GM18508 (cell line): ENCODE data around the gene RNF181.
"Not testable (repeated sequence)": the region's sequence is repeated elsewhere in the genome, so short reads cannot be mapped to it uniquely, and the experiment has no call there.

Experiments used
- ATAC-seq: cut with Tn5 transposase; IDR thresholded peaks from one replicate; pipeline ENCODE4 v1.9.1; 2021; ENCODE audit warnings: moderate number of reproducible peaks; ENCODE audit not compliant: insufficient read depth, unreplicated experiment

The RNF181 gene, protein sequence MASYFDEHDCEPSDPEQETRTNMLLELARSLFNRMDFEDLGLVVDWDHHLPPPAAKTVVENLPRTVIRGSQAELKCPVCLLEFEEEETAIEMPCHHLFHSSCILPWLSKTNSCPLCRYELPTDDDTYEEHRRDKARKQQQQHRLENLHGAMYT

DNA sequence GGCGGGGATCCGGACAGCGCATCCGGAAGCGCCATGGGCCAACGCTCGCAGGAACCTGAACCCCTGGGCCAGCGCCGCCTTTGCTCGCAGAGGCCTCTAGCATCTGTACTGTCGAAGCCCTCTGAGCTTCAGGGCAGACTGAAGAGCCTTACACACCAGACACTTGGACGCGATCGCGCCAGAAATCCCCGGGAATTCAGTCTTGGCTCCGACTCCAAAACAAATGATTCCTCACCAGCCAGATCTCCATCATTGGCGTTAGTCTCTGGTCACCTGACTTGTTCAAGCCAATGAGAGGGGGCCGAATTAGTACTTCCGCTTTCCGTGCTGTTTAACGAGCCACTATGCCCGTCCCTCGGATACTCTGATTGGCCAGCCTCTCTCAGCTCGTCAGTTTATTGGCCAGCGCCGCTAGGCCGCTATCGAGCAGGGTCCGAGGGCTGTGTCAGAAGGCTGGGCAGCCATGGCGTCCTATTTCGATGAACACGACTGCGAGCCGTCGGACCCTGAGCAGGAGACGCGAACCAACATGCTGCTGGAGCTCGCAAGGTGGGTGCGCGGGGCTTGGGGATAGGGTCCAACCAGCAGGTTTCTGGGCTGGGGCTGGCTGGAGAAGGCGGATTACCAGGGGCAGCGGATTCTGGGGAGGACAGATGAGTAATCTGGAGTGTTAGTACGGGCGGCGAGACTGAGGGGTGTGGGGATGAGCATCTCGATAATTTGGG, at the start of gene RNF181:
Gene RNF181, plus strand, starts transcription at position 445 of the 725 bp plus-strand sequence. Its CDS starts 19 bp downstream, at position 464.
- ATAC-seq = peak; percentile 95

DNA sequence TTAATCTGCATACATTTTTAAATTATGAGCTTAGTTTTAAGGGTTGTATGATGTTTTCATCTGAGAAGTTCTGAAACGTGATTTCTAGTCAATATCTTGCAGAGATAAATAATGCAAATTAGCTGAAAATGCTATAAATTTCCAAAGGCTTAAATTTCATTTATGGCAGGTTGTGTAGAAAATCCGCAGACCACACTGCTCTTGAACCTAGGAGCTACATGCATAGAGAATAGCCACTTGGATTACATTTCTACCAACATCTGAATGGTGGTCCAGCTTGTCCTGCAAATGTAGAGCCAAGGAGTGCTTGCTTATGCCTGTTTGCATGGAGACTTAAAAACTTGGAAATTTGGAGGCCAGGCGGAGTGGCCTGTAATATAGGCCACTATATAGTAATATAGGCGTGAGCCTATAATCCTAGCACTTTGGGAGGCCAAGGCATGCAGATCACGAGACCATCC, 49.7 kb upstream of the RNF181 start:
- no peak for ATAC-seq

DNA sequence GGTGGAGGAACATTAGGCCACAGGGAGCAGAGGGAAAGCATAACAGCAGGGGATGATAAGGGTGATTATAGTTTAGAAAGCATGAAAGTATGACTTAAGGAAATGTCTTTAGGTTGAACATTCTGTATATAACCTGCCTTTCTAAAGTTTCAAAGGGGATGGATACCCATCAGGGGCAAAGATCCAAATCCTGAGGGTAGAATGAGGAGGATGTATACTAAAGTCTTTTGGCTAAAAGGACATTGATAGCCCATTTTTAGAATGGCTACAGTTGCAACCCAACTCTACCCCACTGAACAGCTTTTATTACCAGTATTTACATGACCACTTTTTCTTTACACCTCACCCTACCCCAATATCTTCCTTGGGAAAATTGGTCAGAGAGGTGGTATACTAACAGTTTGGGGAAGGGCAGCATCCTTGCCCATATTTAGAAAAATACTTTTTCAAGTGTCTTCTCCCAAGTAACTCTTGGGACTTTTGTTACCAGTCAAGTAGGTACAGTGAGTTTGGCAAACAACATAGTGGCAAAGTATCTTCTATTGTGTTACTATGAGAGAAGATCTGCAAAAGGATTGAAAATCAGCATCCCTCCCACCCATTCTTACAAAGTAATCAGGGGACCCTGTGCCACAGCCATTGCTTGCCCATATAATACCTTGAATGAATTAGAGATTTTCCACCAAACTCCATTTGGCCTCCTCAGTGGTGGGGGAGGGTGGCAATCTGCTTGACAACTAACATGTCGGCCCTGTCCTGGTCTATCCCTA, 48.3 kb upstream of the RNF181 start:
- ATAC-seq = no peak

DNA sequence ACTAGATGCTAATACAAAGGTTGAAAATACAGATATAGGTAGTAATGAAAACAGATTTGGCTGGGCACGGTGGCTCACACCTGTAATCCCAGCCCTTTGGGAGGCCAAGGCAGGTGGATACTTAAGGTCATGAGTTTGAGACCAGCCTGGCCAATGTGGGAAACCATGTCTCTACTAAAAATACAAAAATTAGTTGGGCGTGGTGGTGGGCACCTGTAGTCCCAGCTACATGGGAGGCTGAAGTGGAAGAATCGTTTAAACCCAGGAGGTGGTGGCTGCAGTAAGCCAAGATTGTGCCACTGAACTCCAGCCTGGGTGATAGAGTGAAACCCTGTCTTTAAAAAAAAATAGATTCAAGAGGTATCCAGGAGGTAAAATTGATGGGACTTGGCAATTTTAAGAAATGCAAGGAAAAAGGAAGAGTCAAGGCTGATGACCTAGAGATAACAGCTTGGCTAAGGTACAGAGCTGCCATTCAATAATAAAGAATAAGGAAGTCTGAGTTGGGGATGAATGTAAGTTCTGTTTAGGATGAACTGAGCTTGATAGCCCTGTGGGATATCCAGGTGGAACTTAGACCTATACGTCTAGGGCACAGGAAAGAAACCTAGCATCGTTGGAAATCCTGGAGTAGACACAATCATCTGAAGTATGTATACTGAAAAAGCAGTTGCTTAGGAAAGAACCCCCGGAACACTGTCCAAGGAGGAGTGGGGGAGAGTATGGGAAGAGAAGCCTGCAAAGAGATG, 47.5 kb upstream of the RNF181 start:
- no peak for ATAC-seq

DNA sequence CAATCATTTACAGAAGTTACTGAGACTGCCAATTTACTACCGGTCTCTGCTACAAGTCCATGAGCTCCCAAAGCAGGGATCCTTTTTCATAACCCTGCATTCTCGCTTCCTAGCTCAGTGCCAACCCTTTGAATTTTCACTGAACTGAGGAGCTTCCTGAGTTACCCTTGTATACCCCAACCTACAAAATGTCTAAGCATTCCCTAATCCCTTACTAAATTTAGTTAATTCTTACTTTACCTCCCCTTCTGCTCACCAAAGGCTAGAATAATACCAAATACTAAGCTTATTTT, 47.0 kb upstream of the RNF181 start:
- no peak for ATAC-seq

DNA sequence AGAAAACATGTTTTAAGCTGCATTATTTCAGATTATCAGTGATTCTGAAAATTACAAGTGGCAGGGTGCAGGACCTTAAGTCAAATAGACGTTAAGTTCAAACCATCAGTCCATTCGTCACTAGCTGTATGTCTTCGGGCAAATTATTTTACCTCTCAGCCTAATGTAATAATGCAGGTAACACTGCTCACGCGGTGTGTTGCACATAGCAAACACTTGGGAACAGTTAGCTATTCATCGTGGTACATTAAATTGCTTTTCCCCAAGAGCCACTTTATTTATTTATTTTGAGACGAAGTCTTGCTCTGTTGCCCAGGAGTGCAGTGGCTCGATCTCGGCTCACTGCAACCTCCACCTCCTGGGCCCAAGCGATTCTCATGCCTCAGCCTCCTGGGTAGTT, 46.5 kb upstream of the RNF181 start:
- ATAC-seq = no peak

DNA sequence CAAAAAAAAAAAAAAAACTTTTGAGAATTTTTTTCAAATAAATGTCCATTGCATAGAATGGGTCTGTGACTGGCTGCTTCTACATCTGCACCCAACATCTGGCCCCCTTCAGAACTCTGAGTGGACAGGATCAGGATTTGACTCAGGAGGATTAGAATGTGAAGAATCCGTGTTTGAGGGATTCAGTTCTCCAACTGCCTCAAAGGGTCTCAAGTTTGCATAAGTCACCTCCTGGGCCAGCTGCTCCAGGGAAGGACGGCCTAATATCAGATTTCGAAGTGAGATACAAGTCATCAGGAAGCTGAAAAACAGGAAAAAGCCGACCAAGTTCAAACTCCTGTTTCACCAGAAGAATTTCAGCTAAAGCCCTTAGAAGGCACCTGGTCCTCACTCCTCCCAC, 45.7 kb upstream of the RNF181 start:
- no peak for ATAC-seq

DNA sequence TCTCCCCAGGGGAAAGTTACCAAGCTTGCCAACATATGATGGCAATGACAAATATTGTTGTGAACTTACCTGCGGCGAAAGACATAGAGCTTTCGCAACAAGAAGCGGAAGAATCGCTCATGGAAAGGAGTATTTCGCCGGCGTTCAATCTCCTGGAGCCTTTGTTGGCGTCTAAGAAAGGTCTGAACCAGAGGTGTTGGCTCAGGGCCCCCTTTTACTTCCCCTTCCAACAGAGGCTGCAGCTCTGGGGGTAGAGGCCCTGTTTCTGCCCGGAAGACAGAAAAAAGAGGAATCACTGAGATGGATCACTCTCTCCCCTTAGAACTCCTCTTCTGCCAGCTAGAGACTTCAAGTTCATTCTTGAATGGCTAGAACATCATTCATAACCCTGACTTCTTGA, 45.1 kb upstream of the RNF181 start:
- no peak for ATAC-seq

DNA sequence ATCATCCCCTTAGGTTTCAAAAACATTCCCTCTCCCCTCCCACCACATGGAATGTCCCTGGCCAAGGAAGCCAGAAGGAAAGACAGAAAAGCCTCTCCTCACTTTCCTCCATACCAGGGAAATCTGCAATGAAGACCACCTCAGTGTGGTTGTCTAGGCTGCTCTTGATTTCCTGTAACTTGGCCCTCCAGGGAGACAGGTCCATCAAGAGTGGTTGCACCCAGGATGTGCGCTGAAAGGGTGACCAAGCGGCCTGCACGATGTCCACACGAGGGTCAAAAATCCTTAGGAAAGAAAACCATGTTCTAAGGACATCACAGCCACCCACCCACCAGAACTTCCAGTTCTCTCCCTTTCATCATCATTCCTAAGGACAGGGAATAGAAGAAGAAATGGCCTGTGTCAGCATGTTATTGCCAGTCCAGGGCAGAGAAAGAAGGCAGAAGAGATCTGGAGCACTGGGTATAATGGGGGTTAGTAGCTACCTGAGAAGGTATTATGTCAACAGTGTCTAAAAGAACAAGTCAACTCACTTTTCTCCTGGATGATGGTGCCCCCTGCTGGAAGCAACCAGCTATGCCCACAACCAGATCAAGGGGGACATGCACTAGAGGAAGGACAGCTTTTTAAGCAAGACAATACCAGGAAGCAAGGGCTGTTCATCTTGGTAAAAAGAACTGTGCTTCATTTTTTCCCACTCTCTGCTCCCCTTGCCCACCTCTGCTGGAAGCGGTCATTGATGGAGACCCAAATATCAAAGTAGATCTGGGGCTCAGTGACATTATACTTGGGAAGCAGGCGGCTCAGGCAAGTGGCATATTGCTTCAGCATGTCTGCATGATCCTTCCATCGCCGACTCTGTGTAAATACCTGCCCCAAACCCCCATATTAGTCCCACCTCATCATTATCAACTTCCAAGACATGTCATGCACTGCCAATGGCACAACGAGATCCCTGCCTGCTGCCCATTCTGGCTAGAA, 43.6 kb upstream of the RNF181 start:
- ATAC-seq = no peak

DNA sequence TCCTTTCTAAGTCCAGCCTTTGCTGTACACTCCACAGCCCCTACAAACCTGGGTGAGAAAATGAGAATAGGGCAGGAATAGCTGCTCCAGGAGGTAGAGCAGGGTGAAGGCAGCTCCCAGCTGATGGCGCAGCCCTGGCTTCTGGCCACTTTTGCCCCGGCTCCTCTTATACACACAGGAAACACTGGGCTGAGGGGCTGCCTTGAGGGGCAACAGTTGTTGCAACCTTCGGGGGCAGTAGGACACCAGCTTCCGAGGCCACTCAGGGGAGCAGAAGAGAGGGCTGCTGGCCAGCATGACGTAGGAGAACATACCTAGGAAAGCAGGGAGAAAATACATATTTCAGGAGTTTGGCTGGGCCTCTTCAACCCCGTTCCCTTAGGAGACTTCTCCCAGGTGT, 42.4 kb upstream of the RNF181 start:
- no peak for ATAC-seq

DNA sequence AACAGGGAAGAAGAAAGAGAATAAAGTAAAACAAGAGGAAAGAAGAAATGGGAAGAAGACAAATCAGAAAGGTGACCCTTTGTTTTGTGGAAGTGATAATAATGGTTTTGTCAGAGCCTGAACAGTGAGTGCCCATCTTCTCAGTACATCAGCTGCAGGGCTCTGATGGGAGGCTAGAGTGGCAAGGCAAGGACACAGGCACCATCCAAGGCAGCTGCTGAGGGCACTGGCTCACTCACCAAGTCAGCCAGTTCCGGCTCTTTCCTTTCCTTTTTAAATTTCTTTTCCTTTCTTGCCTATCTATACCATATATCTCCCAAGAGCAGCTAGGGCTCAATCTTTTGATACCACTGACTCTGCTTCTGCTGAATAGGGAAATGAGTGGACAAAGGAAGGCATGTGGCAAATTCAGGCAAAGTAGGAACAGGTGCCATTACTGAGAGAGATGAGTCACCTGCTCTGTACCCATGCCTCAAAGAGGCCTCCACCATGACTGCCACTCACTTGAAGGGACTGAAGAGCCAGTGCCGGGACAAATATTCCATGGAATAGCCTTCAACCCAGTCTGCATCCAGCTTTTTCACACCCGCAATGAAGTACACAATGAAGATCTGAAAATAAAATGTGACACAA, 40.4 kb upstream of the RNF181 start:
- ATAC-seq = no peak

DNA sequence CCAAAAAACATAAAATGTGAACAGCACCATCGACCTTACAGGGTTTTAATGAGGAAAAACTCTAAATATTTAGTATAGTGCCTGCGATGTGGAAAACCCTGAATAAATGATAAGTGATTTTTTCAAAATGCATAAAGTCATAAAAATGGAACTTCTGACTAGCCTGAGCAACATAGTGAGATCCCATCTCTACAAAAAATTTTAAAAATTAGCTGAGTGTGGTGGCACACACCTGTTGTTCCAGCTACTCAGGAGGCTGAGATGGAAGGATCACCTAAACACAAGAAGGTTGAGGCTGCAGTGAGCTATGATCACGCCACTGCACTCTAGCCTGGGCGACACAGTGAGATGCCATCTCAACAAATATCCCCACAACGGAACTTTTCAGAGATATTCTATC, 38.4 kb upstream of the RNF181 start:
- ATAC-seq = no peak

DNA sequence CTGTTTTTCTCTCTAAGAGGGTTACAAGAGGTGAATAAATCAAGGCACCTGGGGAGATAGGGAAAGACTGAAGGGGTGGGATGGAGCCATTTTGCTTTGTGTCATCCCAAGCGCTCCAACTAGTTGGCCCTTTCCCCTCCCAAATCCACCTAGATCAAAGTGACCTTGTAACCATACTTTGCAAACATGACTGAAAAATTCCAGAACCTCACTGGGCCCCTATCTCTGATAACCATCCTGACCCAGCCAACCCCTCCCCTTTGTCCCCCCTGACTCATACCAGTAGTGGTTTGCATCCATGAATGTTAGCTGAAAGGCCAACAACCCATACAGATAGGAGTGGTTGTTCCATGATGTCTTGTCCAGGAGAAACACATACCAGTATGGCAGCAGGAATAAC, 37.4 kb upstream of the RNF181 start:
- ATAC-seq = no peak

DNA sequence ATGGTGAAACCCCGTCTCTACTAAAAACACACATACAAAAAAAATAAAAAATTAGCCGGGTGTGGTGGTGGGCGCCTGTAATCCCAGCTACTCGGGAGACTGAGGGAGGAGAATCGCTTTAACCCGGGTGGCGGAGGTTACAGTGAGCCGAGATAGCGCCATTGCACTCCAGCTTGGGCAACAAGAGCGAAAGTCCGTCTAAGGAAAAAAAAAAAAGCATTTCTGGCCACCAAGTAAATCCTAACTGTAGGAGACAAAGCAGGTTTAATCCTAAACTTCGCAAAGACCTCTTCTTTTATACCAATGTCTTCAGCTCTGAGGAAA, 35.2 kb upstream of the RNF181 start:
- not testable (repeated sequence) for ATAC-seq

DNA sequence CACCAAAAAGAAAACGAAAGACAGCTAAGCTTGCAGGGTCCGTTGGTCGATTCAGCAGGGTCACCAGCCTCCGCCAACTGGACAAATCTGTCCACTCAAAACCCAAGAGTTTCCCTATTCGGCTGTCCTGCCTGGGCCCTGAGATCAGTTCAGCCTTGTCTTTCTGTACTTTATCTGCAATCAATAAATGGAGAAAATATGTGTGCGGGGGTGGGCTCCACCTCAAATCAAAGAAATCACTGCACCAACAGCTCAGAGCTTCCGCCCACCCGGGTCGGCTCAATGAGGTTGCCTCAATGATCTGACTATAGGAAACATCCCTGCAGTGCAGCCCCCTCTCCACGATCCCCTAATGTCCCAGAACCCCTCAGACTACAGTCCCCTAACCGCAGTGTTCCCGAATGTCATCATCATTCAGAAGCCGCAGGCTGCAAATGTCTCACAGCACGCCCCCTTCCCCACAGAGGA, 34.7 kb upstream of the RNF181 start:
- ATAC-seq = no peak

DNA sequence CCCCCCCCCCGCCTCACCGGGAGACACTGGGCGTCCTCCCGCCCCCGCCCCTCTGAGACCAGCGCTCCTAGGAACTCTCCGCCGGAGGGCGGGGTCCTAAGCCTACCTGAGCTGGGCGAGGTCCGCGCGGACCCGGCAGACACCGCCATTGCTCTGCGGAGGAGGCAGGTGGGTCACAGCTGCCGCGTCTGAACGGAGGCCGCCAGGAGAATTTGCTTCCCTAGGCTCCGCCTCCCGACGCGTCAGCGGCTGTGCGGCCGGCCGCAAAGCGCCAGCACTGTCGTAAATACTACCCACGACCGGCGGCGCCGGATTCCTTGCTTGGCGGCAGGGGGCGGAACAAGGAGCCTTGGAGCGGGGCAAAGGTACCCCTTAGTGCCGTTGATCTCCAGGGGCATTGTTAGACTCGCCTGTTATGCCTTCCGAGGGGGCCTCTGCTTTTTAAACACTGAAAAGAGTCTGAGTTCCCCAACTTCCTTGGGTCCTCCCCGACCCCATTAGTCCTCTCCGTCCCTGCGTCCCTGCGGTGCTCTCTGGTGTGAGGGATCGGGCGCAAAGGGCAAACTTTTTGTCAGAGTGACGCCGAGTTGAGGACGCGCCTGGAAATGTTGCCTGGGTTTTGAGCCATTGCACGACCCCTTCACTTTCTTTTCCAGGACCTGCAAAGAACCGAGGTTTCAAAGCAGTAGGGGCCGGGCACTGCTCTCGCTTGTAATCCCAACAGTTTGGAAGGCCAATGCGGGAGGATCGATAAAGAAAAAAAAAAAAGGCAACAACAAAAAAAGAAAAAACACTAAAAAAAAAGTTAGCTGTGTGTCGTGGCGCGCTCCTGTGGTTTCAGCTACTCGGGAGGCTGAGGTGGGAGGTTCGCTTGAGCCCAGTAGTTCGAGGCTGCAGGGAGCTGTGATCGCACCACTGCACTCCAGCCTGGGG, 34.0 kb upstream of the RNF181 start, which contains the start of gene GGCX:
Gene GGCX, minus strand, starts transcription at position 214 of the 933 bp plus-strand sequence. Its CDS starts 65 bp downstream, at position 149.
- peak; percentile 50 for ATAC-seq

DNA sequence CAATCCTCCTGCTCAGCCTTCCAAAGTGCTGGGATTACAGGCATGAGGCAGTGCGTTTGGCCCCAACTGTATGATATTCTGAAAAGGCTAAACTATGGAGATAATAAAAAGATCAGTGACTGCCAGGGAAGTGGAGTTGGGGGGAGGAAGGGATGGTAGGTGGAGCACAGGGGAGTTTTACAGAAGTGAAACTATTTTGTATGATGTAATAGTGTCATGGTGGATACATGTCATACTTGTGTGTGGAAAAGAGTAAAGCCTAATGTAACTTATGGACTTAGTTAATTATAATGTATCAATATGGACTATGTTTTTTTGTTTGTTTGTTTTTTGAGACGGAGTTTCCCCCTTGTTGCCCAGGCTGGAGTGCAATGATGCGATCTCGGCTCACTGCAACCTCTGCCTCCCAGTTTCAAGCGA, 31.4 kb upstream of the RNF181 start:
- no peak for ATAC-seq

DNA sequence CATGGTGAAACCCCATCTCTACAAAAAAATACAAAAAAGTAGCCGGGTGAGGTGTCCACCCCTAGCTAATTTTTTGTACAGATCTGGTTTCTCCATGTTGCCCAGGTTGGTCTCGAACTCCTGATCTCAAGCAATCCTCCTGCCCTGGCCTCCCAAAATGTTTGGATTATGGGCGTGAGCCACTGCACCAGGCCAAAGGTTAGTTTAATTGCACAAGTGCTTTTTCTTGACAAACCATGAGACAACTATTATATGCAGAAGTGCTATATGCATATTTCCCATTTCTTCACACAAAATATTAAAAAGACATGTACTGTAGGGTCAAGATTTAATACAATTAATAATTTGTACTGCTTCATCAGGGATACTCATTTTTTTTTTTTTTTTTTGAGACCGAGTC, 29.3 kb upstream of the RNF181 start:
- no peak for ATAC-seq
